Gastrocnemius medialis (tissue), 4 donors: ENCODE results near the gene TAS2R41. TPM values are rescaled to one million over a fixed set of nuclear protein-coding genes. Genes with fewer than 3 reads are reported as not detected.
A peak's percentile ranks its signal among the peaks of the same experiment; 100 is the strongest.
"Not testable (repeated sequence)": the region's sequence is repeated elsewhere in the genome, so short reads cannot be mapped to it uniquely, and the experiment has no call there.

Experiments
- ATAC-seq, 2 donors: fragments of 150-250 bp; one replicate each; pipeline ENCODE4 v1.9.1; 2016
- DNase-seq, 2 donors: peaks; one replicate each; pipeline ENCODE4 v3.0.0-alpha.2; 2019
- H3K27ac ChIP-seq, 4 donors: fragments of 200-600 bp; sonication (generic); 1 replicate in 1 of 4; 2 replicates in 3 of 4; pipeline ENCODE4 v1.5.1; 2016 to 2018; ENCODE audit warnings: mild to moderate bottlenecking in 2 of 4, moderate library complexity in 1 of 4
- H3K27me3 ChIP-seq, 3 donors: fragments of 200-600 bp; sonication (generic) in 2 of 3; 1 replicate in 1 of 3; 2 replicates in 2 of 3; pipeline versions ENCODE4 v1.5.1 to v1.6.0; 2016 to 2019; ENCODE audit warnings: mild to moderate bottlenecking in 1 of 3, moderate library complexity in 1 of 3
- H3K36me3 ChIP-seq, 2 donors: fragments of 200-600 bp; sonication (generic) in 1 of 2; one replicate each; pipeline ENCODE4 v1.5.1; 2017 to 2018
- H3K4me1 ChIP-seq, 2 donors: fragments of 200-600 bp; sonication (generic) in 1 of 2; one replicate each; pipeline ENCODE4 v1.5.1; 2016 to 2017; ENCODE audit warnings: mild to moderate bottlenecking in 2 of 2
- H3K4me3 ChIP-seq, 4 donors: fragments of 200-600 bp; sonication (generic) in 3 of 4; 1 replicate in 1 of 4; 2 replicates in 3 of 4; pipeline ENCODE4 v1.5.1; 2016 to 2019; ENCODE audit warnings: mild to moderate bottlenecking in 2 of 4
- H3K9me3 ChIP-seq, 3 donors: fragments of 200-600 bp; sonication (generic) in 2 of 3; 1 replicate in 1 of 3; 2 replicates in 2 of 3; pipeline ENCODE4 v1.5.1; 2016 to 2019
- CTCF ChIP-seq, 5 experiments: fragments of 450-650 bp in 3 of 5; fragments of 200-600 bp in 2 of 5; sonication (generic) in 2 of 5; IDR thresholded peaks in 4 of 5; conservative IDR thresholded peaks in 1 of 5; 1 replicate in 4 of 5; 2 replicates in 1 of 5; pipeline ENCODE4 v1.5.1; 2016 to 2019; ENCODE audit warnings: antibody characterized with exemption in 5 of 5, mild to moderate bottlenecking in 3 of 5, moderate library complexity in 3 of 5
- POLR2A ChIP-seq, 2 donors: fragments of 450-650 bp; IDR thresholded peaks; one replicate each; pipeline ENCODE4 v1.6.1; 2017; ENCODE audit warnings: antibody characterized with exemption in 2 of 2, mild to moderate bottlenecking in 2 of 2, moderate library complexity in 2 of 2
- in situ Hi-C, 4 donors: fragments of 200-750 bp; cut with MboI; loops; one replicate each; pipeline versions ENCODE4 v1.15.0 to v1.8.0; 2017; ENCODE audit warnings: low sequenced_read_pairs in 4 of 4
- intact Hi-C: fragments of 100-400 bp; cut with DNase I; formaldehyde crosslinking; loops from one replicate; pipeline ENCODE4 v1.15.1; 2023; ENCODE audit warnings: low total_unique reads
- total RNA-seq, 4 donors: library from RNA; depleted of rRNA; stranded (reverse); fragments of >200 nt; gene quantifications; one replicate each; pipeline versions ENCODE4 v1.1.0 to v1.2.3, GENCODE V29; 2016

The TAS2R41 gene
- total RNA-seq, 4 donors from 2014 or later: not detected

- ATAC-seq: no peak
- Histone ChIP-seq H3K27ac (no peak overlapping the region), H3K4me3 (no peak overlapping the region), H3K27me3 (no peaks in the 10 kb centered on the region), H3K4me1 (peaks cover 0 to 8% of the 10 kb centered on the region in 2 donors), H3K9me3 (no peaks in the 10 kb centered on the region), H3K36me3 (no peaks in the 10 kb centered on the region)
- TF ChIP-seq POLR2A (IDR thresholded peaks at IDR 0.05) (no peak), CTCF (IDR thresholded peaks at IDR 0.05 in 4 of 5, conservative IDR thresholded peaks at IDR 0.05 in 1 of 5) (no peak)
- intact Hi-C loops: no loop called here
- in situ Hi-C loops: no loop called here
- DNase-seq: no peak
Observed at GRCh38 chr7:143518941-143519340, 41.3 kb downstream of the TAS2R41 start.

GRCh38 chr7:143519411-143520131, 41.9 kb downstream of the TAS2R41 start:
- Histone ChIP-seq H3K36me3 (no peaks in the 10 kb centered on the region), H3K9me3 (no peaks in the 10 kb centered on the region), H3K4me3 (no peak overlapping the region), H3K27me3 (no peaks in the 10 kb centered on the region), H3K4me1 (peaks cover 0 to 3% of the 10 kb centered on the region in 2 donors), H3K27ac (no peak overlapping the region)
- no peak for TF ChIP-seq CTCF (IDR thresholded peaks at IDR 0.05 in 4 of 5, conservative IDR thresholded peaks at IDR 0.05 in 1 of 5)
- ATAC-seq (no peak), DNase-seq (no peak)
- in situ Hi-C loops: no loop called here
- intact Hi-C loops: no loop called here

GRCh38 chr7:143522309-143522916, 44.7 kb downstream of the TAS2R41 start:
- in situ Hi-C loops, H3K4me3 ChIP-seq, H3K9me3 ChIP-seq, H3K4me1 ChIP-seq, intact Hi-C loops, H3K27me3 ChIP-seq, H3K36me3 ChIP-seq, H3K27ac ChIP-seq, DNase-seq: not testable (repeated sequence)
- ATAC-seq: peak; percentile 84 to 92

Other genes with a start within 250 kb of the TAS2R41 start
- 100 to 1,000 TPM in 1 of 4 donors, 10 to 100 TPM in 3; 59.5 to 114 (median 85.0) TPM for gene GSTK1, start 214.4 kb upstream of the TAS2R41 start, total RNA-seq
- not detected for gene TMEM139, start 192.9 kb upstream of the TAS2R41 start, total RNA-seq
- 10 to 100 TPM in 1 of 4 donors, 1 to 10 TPM in 3; 3.1 to 13.9 (median 4.1) TPM for gene CASP2, start 189.5 kb upstream of the TAS2R41 start, total RNA-seq
- gene CLCN1, start 161.8 kb upstream of the TAS2R41 start, total RNA-seq: 1 to 10 TPM in 3 of 4 donors, under 1 TPM in 1; 0.92 to 2.9 (median 1.7) TPM
- gene FAM131B, start 115.2 kb upstream of the TAS2R41 start, total RNA-seq: 1 to 10 TPM in 1 of 4 donors, under 1 TPM in 2, not detected in 1; 0.33 to 1.2 (median 0.38) TPM
- 10 to 100 TPM; 27.1 to 81.8 (median 43.2) TPM for gene ZYX, start 96.5 kb upstream of the TAS2R41 start, total RNA-seq
- not detected for gene EPHA1, start 69.0 kb upstream of the TAS2R41 start, total RNA-seq
- not detected for gene TAS2R60, start 34.4 kb upstream of the TAS2R41 start, total RNA-seq
- not detected for gene CTAGE15, start 93.9 kb downstream of the TAS2R41 start, total RNA-seq
- 1 to 10 TPM; 1.6 to 2.9 (median 2.3) TPM for gene TCAF2, start 143.1 kb downstream of the TAS2R41 start, total RNA-seq